GM23338 (cell line): ENCODE measurements around the gene CPTP. TPM values are rescaled to one million over a fixed set of nuclear protein-coding genes. Genes with fewer than 3 reads are reported as not detected.

Experiments
- CTCF ChIP-seq, 2 experiments: fragments of 200-600 bp in 1 of 2; sonication (generic) in 1 of 2; conservative IDR thresholded peaks; 2 replicates each; pipeline versions ENCODE4 v1.5.1 to v1.6.1; 2016 to 2017; ENCODE audit warnings: antibody characterized with exemption in 2 of 2, low read depth in 2 of 2, mild to moderate bottlenecking in 2 of 2, moderate library complexity in 1 of 2
- ETS1 ChIP-seq: IDR thresholded peaks from 2 replicates; pipeline ENCODE4 v1.6.1; 2016; ENCODE audit warnings: antibody characterized with exemption
- JUNB ChIP-seq: IDR thresholded peaks from one replicate; pipeline ENCODE4 v1.6.1; 2016; ENCODE audit warnings: antibody characterized with exemption; ENCODE audit not compliant: unreplicated experiment
- NANOG ChIP-seq: IDR thresholded peaks from 2 replicates; pipeline ENCODE4 v1.6.1; 2016; ENCODE audit warnings: antibody characterized with exemption, borderline replicate concordance
- POLR2AphosphoS5 ChIP-seq: IDR thresholded peaks from 2 replicates; pipeline ENCODE4 v1.6.1; 2016; ENCODE audit warnings: antibody characterized with exemption, low read depth
- STAT1 ChIP-seq: IDR thresholded peaks from one replicate; pipeline ENCODE4 v1.6.1; 2016; ENCODE audit warnings: antibody characterized with exemption; ENCODE audit not compliant: unreplicated experiment
- ZNF114 ChIP-seq: fragments of 250-450 bp; sonication (Bioruptor Pico); IDR thresholded peaks from 2 replicates; pipeline ENCODE4 v1.5.0; 2020; ENCODE audit warnings: mild to moderate bottlenecking, moderate library complexity
- ZNF331 ChIP-seq: fragments of 250-450 bp; sonication (Bioruptor Pico); IDR thresholded peaks from 2 replicates; pipeline ENCODE4 v1.5.0; 2020; ENCODE audit warnings: low read depth, mild to moderate bottlenecking, moderate library complexity
- polyA plus RNA-seq: library from polyadenylated mRNA; unstranded; fragments of >200 nt; fragmentation: Nextera tagmentation; extraction: Ambion mirVana; gene quantifications from 2 replicates; pipeline ENCODE4 v1.2.1, GENCODE V29; 2016
- total RNA-seq: library from RNA; depleted of rRNA; stranded (reverse); fragments of >200 nt; shearing (Covaris generic); gene quantifications from 2 replicates; pipeline ENCODE4 v1.2.3, GENCODE V29; 2014
- TF ChIP-seq, protein P1 (sequence below): fragments of 250-450 bp; sonication (Bioruptor Pico); IDR thresholded peaks from 2 replicates; pipeline ENCODE4 v1.5.0; 2020; ENCODE audit warnings: mild to moderate bottlenecking, moderate library complexity
- TF ChIP-seq, protein P2 (sequence below): IDR thresholded peaks from one replicate; pipeline ENCODE4 v1.6.1; 2018; ENCODE audit warnings: antibody characterized with exemption; ENCODE audit not compliant: unreplicated experiment

Gene CPTP
- total and polyA plus RNA-seq, 2 experiments from 2014 or later, result 8.1 to 13.5 TPM

- TF ChIP-seq, protein P1, sequence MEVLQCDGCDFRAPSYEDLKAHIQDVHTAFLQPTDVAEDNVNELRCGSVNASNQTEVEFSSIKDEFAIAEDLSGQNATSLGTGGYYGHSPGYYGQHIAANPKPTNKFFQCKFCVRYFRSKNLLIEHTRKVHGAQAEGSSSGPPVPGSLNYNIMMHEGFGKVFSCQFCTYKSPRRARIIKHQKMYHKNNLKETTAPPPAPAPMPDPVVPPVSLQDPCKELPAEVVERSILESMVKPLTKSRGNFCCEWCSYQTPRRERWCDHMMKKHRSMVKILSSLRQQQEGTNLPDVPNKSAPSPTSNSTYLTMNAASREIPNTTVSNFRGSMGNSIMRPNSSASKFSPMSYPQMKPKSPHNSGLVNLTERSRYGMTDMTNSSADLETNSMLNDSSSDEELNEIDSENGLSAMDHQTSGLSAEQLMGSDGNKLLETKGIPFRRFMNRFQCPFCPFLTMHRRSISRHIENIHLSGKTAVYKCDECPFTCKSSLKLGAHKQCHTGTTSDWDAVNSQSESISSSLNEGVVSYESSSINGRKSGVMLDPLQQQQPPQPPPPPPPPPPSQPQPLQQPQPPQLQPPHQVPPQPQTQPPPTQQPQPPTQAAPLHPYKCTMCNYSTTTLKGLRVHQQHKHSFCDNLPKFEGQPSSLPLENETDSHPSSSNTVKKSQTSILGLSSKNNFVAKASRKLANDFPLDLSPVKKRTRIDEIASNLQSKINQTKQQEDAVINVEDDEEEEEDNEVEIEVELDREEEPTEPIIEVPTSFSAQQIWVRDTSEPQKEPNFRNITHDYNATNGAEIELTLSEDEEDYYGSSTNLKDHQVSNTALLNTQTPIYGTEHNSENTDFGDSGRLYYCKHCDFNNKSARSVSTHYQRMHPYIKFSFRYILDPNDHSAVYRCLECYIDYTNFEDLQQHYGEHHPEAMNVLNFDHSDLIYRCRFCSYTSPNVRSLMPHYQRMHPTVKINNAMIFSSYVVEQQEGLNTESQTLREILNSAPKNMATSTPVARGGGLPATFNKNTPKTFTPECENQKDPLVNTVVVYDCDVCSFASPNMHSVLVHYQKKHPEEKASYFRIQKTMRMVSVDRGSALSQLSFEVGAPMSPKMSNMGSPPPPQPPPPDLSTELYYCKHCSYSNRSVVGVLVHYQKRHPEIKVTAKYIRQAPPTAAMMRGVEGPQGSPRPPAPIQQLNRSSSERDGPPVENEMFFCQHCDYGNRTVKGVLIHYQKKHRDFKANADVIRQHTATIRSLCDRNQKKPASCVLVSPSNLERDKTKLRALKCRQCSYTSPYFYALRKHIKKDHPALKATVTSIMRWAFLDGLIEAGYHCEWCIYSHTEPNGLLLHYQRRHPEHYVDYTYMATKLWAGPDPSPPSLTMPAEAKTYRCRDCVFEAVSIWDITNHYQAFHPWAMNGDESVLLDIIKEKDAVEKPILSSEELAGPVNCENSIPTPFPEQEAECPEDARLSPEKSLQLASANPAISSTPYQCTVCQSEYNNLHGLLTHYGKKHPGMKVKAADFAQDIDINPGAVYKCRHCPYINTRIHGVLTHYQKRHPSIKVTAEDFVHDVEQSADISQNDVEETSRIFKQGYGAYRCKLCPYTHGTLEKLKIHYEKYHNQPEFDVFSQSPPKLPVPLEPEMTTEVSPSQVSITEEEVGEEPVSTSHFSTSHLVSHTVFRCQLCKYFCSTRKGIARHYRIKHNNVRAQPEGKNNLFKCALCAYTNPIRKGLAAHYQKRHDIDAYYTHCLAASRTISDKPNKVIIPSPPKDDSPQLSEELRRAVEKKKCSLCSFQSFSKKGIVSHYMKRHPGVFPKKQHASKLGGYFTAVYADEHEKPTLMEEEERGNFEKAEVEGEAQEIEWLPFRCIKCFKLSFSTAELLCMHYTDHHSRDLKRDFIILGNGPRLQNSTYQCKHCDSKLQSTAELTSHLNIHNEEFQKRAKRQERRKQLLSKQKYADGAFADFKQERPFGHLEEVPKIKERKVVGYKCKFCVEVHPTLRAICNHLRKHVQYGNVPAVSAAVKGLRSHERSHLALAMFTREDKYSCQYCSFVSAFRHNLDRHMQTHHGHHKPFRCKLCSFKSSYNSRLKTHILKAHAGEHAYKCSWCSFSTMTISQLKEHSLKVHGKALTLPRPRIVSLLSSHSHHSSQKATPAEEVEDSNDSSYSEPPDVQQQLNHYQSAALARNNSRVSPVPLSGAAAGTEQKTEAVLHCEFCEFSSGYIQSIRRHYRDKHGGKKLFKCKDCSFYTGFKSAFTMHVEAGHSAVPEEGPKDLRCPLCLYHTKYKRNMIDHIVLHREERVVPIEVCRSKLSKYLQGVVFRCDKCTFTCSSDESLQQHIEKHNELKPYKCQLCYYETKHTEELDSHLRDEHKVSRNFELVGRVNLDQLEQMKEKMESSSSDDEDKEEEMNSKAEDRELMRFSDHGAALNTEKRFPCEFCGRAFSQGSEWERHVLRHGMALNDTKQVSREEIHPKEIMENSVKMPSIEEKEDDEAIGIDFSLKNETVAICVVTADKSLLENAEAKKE (CRISPR knock-in tag), result no peak
- TF ChIP-seq, protein P2, sequence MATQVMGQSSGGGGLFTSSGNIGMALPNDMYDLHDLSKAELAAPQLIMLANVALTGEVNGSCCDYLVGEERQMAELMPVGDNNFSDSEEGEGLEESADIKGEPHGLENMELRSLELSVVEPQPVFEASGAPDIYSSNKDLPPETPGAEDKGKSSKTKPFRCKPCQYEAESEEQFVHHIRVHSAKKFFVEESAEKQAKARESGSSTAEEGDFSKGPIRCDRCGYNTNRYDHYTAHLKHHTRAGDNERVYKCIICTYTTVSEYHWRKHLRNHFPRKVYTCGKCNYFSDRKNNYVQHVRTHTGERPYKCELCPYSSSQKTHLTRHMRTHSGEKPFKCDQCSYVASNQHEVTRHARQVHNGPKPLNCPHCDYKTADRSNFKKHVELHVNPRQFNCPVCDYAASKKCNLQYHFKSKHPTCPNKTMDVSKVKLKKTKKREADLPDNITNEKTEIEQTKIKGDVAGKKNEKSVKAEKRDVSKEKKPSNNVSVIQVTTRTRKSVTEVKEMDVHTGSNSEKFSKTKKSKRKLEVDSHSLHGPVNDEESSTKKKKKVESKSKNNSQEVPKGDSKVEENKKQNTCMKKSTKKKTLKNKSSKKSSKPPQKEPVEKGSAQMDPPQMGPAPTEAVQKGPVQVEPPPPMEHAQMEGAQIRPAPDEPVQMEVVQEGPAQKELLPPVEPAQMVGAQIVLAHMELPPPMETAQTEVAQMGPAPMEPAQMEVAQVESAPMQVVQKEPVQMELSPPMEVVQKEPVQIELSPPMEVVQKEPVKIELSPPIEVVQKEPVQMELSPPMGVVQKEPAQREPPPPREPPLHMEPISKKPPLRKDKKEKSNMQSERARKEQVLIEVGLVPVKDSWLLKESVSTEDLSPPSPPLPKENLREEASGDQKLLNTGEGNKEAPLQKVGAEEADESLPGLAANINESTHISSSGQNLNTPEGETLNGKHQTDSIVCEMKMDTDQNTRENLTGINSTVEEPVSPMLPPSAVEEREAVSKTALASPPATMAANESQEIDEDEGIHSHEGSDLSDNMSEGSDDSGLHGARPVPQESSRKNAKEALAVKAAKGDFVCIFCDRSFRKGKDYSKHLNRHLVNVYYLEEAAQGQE, result no peak
- no peak for TF ChIP-seq ETS1
- no peak for TF ChIP-seq ZNF114
- TF ChIP-seq CTCF (conservative IDR thresholded peaks at IDR 0.05; ENCODE audit: low read depth in 2 of 2), result no peak
- TF ChIP-seq ZNF331, result no peak
- no peak for TF ChIP-seq JUNB
- no peak for TF ChIP-seq POLR2AphosphoS5
- TF ChIP-seq NANOG, result no peak
- no peak for TF ChIP-seq STAT1
Observed at GRCh38 chr1:1364266-1364665, 39.7 kb downstream of the CPTP start (continued).
